NOMO-1 treated with dmso at 0.1 percent for 144 hours (cell line): ENCODE data around the gene DENND4A.
A peak's percentile ranks its signal among the peaks of the same experiment; 100 is the strongest.

Source experiments
- DNase-seq: peaks from one replicate; lab custom pipeline; 2025; ENCODE audit not compliant: unreplicated experiment; lab: John Stamatoyannopoulos, UW

The DENND4A gene

DNA sequence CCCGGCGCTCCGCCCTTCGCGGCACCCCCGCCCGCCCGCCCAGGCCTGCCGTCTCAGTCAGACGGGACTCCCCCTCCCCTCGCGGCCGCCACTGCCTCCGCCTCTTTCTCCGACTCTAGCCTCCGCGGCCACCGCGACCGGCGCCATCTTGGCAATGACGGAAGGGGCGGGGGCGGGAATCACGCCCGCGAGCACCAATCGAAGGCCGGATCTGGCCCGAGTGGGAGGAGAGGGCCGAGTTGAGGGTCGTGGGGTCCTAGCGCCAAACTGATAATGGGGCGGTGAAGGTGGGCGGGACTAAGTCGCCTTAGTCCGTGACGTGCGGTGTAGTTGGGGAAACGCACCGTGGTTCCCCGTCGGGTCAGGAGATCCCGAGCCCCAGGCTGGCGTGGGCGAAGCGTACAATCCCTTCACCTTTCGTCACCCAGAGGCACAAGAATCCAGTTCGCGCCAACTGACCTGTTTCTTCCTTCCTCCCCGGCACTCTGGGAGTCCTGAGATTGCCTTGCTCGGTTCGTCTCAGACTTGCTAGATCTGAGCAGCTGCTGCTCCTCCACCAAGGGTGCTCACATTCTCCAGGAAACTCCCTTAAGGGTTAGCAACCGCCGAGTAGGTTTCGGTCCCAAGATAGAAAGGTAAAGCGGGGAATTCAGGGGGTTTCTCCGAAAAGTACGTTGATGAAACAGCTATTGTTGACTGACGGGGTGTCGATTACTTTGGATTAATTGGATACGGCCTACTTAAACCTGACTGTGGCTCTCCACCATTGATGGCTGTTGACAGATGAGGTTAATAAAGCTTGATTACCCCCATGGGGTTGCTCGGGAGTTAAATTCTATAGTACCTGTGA is at the start of gene DENND4A:
Gene DENND4A, minus strand, starts transcription at position 156 of the 850 bp plus-strand sequence. CDS start 35,843 bp downstream, outside the sequence.
- DNase-seq: peak; percentile 99

DNA sequence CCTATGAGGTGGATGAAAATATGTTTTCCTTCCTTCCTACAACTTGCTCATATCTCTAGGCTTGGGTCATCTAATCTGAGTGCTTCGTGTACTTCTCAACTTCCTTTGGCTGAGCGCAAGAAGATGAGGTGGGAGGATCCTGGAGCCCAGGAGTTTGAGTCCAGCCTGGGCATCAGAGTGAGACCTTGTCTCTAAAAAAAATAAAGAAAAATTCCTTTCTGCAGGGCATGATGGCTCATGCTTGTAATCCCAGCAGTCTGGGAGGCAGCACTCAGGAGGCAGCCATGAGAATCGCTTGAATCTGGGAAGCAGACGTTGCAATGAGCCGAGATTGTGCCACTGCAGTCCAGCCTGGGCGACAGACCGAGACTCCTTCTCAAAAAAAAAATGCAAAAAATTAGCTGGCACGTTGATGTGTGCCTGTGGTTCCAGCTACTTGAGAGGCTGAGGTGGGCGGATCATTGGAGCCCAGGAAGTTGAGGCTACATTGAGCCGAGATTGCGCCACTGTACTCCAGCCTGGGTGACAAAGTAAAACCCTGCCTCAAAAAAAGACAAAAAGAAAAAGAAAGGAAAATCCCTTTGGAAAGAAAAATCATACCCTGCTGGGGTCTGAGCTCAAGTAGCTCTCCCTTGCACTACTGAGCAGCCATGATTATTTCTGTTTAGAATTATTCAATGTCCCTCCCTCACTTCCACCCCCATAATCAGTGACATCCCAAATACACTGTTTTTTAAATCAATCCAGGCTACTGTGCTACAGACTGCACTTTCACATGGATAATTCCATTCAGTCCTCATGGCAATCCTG is 49.2 kb upstream of the DENND4A start:
- DNase-seq: no peak

- no peak for DNase-seq
These were observed 47.9 kb upstream of the DENND4A start for GRCh38 chr15:65839985-65840384.

DNA sequence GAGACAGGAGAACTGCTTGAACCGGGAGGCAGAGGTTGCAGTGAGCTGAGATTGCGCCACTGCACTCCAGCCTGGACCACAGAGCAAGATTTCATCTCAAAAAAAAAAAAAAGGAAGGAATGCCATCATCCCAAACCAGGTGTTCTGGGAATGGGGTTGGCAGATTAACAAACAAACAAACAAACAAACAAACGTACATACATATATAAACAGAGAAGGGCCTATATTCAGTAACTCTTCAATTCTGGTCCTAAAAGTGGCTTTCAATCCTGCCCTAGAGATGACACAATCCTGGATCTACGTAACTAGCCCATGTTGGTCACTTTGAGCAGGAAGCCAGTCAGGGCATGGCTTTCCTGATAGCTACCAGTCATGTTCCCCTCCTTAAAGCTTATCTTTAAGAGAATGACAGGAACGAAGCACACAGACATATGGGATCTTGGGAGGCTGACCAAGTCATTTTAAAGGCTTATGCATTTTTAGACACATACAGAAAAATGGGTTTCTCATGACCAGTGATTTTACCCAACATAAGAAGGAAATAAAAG is 47.3 kb upstream of the DENND4A start:
- DNase-seq: no peak

- peak; percentile 53 for DNase-seq
These were observed 45.5 kb upstream of the DENND4A start for GRCh38 chr15:65837301-65838294.

GRCh38 chr15:65836665-65837064 is 44.6 kb upstream of the DENND4A start:
- no peak for DNase-seq

DNA sequence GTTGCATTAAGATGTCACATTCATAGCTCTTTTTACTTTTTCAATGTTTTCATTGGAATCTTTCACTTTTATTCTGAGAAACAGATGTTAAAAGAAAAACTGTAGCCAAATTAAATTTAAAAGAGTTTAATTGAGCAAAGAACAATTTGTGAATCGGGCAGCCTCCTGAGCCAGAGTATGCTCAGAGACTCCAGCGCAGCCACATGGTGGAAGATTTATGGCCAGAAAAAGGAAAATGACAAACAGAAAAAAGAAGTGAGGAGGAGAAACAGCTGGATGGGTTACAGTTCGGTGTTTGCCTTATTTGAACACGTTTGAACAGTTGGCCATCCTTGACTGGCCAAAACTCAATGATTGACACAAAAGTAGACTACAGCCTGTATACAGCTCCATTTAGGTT is 43.4 kb upstream of the DENND4A start:
- no peak for DNase-seq

GRCh38 chr15:65834603-65835282 is 42.6 kb upstream of the DENND4A start:
- no peak for DNase-seq

DNA sequence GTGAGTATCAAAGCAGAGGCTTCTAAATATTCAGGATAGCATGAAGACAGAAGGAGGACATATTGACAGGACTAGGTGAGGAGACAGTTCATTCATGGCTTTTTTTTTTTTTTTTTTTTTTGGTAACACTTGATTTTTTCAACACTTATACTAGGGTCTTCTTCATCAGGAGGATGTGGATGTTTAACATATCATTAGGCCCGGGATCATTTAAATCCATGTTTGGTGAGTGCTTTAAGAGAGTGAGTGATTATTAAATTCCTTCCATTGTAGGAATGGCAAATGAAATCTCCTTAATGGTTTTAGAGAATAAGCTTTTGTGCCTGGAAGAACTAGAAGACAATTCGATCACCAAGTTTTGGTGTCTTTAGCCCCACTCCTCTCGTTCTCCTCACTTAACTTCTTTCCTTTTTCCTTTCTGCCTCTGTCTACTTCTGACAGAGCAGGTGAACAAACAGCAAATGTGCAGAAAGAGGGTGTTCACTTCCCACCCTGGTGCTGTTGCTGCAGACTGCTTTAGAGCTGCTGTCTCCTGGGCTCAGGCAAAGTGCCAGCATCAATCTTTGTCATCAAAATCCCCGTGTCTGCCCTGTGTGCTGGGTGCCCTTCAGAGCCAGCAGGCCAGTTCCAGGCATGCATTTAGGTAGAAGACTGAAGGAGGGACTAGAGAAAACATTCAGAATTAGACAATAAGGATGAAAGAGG is 41.6 kb upstream of the DENND4A start:
- no peak for DNase-seq

- peak; percentile 65 for DNase-seq
These were observed 40.7 kb upstream of the DENND4A start for GRCh38 chr15:65832549-65833364.

GRCh38 chr15:65829130-65829764 is 37.2 kb upstream of the DENND4A start:
- no peak for DNase-seq

GRCh38 chr15:65828585-65828984 is 36.5 kb upstream of the DENND4A start:
- DNase-seq: no peak

GRCh38 chr15:65827065-65827464 is 35.0 kb upstream of the DENND4A start:
- DNase-seq: no peak

GRCh38 chr15:65824941-65825544 is 33.0 kb upstream of the DENND4A start:
- no peak for DNase-seq

DNA sequence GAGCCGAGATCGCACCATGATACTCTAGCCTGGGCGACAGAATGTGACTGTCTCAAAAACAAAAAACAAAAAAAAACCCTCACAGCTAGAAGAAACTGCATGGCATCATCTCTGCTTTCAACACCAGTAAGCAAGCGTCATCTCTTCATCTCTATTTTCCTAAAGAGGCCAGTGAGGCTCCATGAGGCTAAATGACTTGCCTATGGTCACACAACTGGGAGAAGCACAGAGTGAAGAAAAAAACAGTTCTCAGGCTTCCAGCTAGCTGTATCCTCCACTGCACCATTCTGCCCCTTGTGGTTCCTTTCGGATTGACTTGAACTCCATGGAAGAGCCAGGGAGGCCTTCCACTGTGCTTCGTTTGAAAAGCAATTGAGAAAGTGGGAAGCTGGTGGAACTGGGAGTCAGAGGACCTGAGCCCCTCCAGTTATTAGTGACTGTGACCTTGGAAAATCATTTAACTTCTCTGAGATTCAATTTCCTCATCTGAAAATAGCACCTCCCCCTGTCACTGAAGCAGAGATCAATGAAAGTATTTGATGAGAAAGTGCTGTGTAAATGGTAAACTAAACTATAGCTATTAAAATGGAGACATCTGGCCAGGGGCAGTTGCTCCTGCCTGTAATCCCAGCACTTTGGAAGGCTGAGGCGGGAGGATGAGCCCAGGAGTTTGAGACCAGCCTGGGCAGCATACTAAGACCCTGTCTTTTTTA is 32.1 kb upstream of the DENND4A start:
- no peak for DNase-seq

- DNase-seq: no peak
These were observed 30.2 kb upstream of the DENND4A start for GRCh38 chr15:65822316-65822715.

- DNase-seq: no peak
These were observed 29.0 kb upstream of the DENND4A start for GRCh38 chr15:65821070-65821469.
